ENCODE data around the gene HNRNPAB. TPM values are rescaled to one million over a fixed set of nuclear protein-coding genes. Genes with fewer than 3 reads are reported as not detected.

Gene HNRNPAB
- total and polyA plus RNA-seq, 2 donors (not counting 3 experiments of a cell fraction or from before 2014, with no cell fraction given): 207 to 309 TPM

- dilution Hi-C loops (cut with MboI; ENCODE audit: extremely low pct_ligation_motif_present, low sequenced_read_pairs) (no loop called here), intact Hi-C loops (cut with micrococcal nuclease) (no loop called here)
- FAIRE-seq: no peak
- Histone ChIP-seq H3K4me2 (ENCODE audit: insufficient read depth, low read length) (no peak overlapping the region), H4K20me1 (replicated peaks; ENCODE audit: control insufficient read depth, extremely low read depth, insufficient read depth, low read length) (no peaks in the 10 kb centered on the region), H3K9me1 (replicated peaks; ENCODE audit: control insufficient read depth, extremely low read depth, insufficient read depth, low read length) (no peaks in the 10 kb centered on the region), H3K79me2 (ENCODE audit: control insufficient read depth, insufficient read depth, low read length) (no peaks in the 10 kb centered on the region), H3K27ac (ENCODE audit: insufficient read depth, low read depth, low read length) (no peak overlapping the region), H2AFZ (ENCODE audit: low read depth, low read length) (no peak overlapping the region), H3K9ac (replicated peaks; ENCODE audit: extremely low read depth, insufficient read depth, low read length) (no peak overlapping the region), H3K27me3 (ENCODE audit: control insufficient read depth in 2 of 2, insufficient read depth in 2 of 2, low read length in 2 of 2) (peaks cover 0 to 6% of the 10 kb centered on the region in 2 experiments), H3K9me3 (replicated peaks; ENCODE audit: control insufficient read depth, insufficient read depth, low read length) (no peaks in the 10 kb centered on the region), H3K36me3 (ENCODE audit: control insufficient read depth in 2 of 2, extremely low read depth in 1 of 2, insufficient read depth in 2 of 2, low read length in 2 of 2) (no peaks in the 10 kb centered on the region), H3K4me1 (ENCODE audit: control insufficient read depth, extremely low read depth, insufficient read depth, low read length) (no peaks in the 10 kb centered on the region), H3K4me3 (replicated peaks in 1 of 3; ENCODE audit: insufficient read depth in 1 of 3, low read depth in 1 of 3, low read length in 3 of 3) (no peak overlapping the region)
- no TSS peak for BruUV-seq (replicated peaks)
- POLR2A ChIA-PET: no interaction called here
- DNase-seq (ENCODE audit: low read depth, low spot score): no peak
- TF ChIP-seq FOS (IDR thresholded peaks at IDR 0.05; ENCODE audit: borderline replicate concordance, insufficient read depth, low read length) (no peak), POLR2AphosphoS5 (IDR thresholded peaks at IDR 0.05; ENCODE audit: insufficient read depth, low read depth, low read length) (no peak), JUN (IDR thresholded peaks at IDR 0.05; ENCODE audit: borderline replicate concordance, insufficient read depth, insufficient read length, low read depth) (no peak), CTCF (IDR thresholded peaks at IDR 0.05; ENCODE audit: extremely low read depth in 1 of 2, insufficient read depth in 1 of 2, low read depth in 1 of 2, low read length in 2 of 2) (no peak), GATA2 (IDR thresholded peaks at IDR 0.05; ENCODE audit: insufficient read depth, insufficient read length, low read depth, low read length) (no peak), EZH2 (IDR thresholded peaks at IDR 0.05; ENCODE audit: borderline replicate concordance, low read depth, low read length, severe bottlenecking) (no peak), POLR2A (IDR thresholded peaks at IDR 0.05; ENCODE audit: low read depth, low read length) (no peak), MYC (IDR thresholded peaks at IDR 0.05; ENCODE audit: low read depth, low read length) (no peak)
- TF ChIP-seq, protein P1, sequence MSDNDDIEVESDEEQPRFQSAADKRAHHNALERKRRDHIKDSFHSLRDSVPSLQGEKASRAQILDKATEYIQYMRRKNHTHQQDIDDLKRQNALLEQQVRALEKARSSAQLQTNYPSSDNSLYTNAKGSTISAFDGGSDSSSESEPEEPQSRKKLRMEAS (IDR thresholded peaks at IDR 0.05; ENCODE audit: insufficient read depth, insufficient read length): no peak
- CTCF ChIA-PET: no interaction called here
These were observed 29.9 kb upstream of the HNRNPAB start for GRCh38 chr5:178174456-178174855.
